Stimulated activated CD4-positive, alpha-beta T cell treated with anti-CD3 and anti-CD28 coated beads, Interleukin-2, amount 100 ng/mL, for 24 hours (primary cell): ENCODE measurements around the gene PCED1B.
A peak's percentile ranks its signal among the peaks of the same experiment; 100 is the strongest.
"Not testable (repeated sequence)": the region's sequence is repeated elsewhere in the genome, so short reads cannot be mapped to it uniquely, and the experiment has no call there.

Experiments
- DNase-seq, 2 donors: peaks; one replicate each; pipeline ENCODE4 v3.0.0-alpha.2; 2020

PCED1B gene

GRCh38 chr12:47095446-47096236 is 16.2 kb downstream of the PCED1B start:
- no peak for DNase-seq

- DNase-seq = no peak
Measured at GRCh38 chr12:47097276-47097896, 18.0 kb downstream of the PCED1B start.

GRCh38 chr12:47098099-47098498 is 18.7 kb downstream of the PCED1B start:
- no peak for DNase-seq

DNA sequence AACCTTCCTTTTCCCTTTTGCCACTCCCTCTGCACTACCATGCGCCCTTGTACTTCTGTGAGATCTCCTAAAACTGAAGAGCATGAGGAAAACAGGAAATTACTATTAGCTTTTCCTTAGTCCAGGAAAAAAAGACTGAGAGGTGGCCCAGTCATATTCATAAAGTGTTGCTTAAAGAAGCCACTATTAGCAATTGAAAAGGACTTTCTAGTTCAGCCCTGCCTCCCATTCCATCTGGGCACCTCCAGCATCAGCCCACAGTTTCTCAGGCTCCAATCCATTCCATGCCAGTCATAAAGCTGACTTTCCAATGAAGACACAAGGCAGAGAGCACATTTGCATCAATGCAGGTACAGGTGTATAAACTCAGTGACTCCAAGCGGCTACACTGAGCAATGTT is 20.2 kb downstream of the PCED1B start:
- no peak for DNase-seq

GRCh38 chr12:47100160-47100559 is 20.7 kb downstream of the PCED1B start:
- no peak for DNase-seq

GRCh38 chr12:47102406-47102805 is 23.0 kb downstream of the PCED1B start:
- no peak for DNase-seq

- DNase-seq = no peak
Measured at GRCh38 chr12:47102845-47103651, 23.6 kb downstream of the PCED1B start.

DNA sequence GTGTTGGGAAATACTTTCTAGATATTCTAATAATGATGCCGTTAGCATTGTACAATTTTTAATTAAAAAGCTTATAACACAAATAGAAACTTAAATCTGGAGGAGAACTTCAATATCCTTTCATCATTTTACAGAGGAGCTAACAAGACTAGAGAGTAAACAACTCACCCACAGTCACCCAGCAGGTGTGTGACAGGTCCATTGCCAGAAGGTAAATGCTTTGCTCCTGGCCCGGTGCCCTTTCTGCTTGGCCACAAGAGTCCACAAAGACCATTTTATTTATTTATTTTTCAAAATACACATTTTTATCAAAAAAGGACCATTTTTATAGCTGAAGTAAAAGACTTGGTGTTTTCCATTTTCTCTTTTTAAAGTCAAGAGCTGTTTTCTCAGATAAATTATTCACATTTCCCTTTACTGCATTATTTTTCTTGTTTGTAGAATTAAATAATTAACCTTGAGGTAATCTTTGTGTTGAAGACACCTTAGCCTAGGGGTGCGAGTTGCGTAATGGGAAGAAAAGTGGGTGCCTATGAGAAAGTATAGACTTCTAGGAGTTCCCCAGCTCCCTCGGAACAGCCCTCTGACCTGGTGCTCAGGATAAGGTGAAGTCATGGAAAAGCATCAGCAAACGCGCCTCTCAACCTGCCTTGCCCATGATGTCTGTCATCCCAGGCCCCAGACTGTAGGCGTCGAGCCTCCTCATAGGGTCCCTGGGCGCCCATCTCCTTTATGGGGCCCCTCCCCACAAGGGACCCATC is 26.7 kb downstream of the PCED1B start:
- no peak for DNase-seq

GRCh38 chr12:47107446-47107845 is 28.0 kb downstream of the PCED1B start:
- no peak for DNase-seq

- no peak for DNase-seq
Measured at GRCh38 chr12:47107926-47108325, 28.5 kb downstream of the PCED1B start.

GRCh38 chr12:47110011-47110541 is 30.7 kb downstream of the PCED1B start:
- DNase-seq = no peak

DNA sequence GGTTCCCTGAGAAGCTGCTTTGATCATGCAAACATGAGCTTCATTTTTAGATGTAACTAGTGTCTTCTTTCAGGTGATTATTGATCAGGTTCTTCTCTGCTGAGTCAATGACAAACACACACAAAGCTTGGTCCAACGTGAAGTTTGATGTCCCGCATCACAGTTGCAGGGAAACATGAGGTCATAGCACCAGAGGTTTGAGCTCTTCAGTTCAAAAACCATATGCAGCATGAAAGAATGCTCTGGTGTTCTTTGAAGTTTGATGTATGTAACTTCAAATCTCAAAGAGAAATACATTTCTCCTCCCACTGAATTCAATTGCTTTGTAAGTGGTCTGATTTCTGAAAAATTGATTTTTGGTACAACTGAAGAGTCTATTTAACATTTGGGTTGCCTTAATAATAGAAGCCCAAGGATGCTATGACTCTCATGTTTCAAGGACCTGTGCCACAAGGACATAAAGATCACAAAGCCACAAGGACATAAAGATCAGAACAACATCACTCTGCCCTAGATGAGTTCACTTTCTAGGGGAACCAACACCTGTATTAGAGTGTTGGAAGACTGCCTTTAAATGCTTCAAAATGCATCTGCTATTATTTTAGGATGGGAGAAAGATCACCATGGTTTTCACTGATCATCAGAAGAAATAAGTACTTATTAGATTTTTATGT is 31.4 kb downstream of the PCED1B start:
- no peak for DNase-seq

GRCh38 chr12:47111392-47111778 is 32.0 kb downstream of the PCED1B start:
- DNase-seq = peak in 1 of 2 donors; percentile 29

DNA sequence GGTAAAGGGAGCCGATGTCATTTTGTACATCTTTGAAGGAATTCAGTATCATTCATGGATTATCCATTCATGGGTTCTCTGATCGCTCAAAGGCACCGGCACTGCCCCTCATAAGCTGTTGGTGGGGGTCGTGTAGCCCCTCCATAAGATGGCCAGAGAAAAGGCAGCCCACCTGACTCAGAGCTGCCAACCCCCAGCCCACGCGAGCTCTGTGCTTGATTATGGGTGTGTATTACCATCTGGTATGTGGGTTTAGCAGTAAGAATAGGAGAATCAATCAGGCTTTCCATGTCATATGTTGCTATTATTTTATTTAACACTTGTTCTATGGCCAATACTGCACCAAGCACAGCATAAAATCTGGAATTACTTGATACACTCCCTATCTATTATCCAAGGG is 32.4 kb downstream of the PCED1B start:
- no peak for DNase-seq

GRCh38 chr12:47112679-47113078 is 33.3 kb downstream of the PCED1B start:
- DNase-seq = no peak

DNA sequence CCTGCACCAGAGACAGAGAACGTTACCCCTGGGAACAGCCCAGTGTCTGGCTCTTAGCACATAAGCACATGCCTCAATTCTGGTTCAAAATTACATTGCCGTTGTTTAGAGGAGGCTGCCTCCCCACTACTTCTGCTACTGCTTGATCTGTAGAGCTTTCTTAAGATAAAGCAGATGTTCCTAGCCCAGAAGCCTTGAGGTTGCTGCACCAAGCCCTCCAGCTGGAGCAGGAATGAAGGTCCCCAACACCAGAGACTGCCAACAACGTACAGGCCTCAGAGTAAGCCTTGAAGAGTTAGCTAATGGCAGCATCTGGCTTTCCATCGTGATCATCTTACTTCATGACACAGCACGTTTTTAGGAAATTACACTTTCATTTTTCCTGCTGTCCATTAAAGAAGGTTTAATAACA is 35.1 kb downstream of the PCED1B start:
- no peak for DNase-seq

GRCh38 chr12:47117305-47117704 is 37.9 kb downstream of the PCED1B start:
- not testable (repeated sequence) for DNase-seq

GRCh38 chr12:47120736-47121135 is 41.3 kb downstream of the PCED1B start:
- no peak for DNase-seq

GRCh38 chr12:47121146-47121545 is 41.7 kb downstream of the PCED1B start:
- no peak for DNase-seq

DNA sequence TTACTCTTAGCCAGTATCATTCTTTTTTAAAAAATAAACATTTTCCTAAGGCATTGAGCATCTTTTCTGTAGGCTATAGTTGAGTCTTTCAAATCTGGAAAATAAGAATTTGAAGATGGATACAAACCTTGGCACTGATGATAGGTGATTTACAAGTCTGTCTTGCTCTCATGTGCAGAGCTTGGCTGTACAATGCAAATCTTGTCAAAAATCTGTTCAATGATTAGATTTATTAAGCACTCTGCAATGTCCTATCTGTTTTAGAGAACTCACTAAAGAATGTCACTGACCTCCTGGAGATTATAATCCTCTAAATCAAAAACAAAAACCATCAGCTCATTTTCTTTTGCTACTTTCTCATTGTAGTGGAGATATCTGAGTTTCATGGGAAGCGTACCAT is 43.2 kb downstream of the PCED1B start:
- no peak for DNase-seq

DNA sequence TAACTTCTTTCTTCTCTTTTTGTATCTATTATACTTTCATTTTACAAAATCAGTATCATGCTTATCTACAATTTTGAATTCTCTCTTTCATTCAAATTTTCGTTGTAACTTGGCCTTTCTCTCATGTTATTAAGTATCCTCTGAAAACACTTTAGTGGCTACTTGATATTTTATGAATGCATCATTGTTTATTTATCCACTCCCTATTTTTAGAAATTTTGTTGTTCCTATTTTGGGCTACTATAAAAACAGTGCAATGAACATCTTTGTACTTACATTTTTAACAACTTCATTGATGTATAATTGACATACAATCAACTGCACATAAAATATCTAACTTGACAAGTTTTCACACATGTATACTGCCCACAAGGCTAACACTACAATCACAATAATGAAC is 44.3 kb downstream of the PCED1B start:
- DNase-seq = no peak

GRCh38 chr12:47124451-47124850 is 45.0 kb downstream of the PCED1B start:
- DNase-seq = no peak
